CD4-positive, alpha-beta T cell treated with Interleukin-10 for 1 hour (primary cell): ENCODE data around the gene CASD1.
A peak's percentile ranks its signal among the peaks of the same experiment; 100 is the strongest.

Source experiments
- DNase-seq: peaks from one replicate; pipeline ENCODE4 v3.0.0-alpha.2; 2020

Gene CASD1

GRCh38 chr7:94509264-94509886 is at the start of gene CASD1:
CASD1 (plus strand) TSS chr7:94509809; CDS start chr7:94510085, 276 bp downstream.
- DNase-seq, result peak; percentile 74

- no peak for DNase-seq
These were observed 43.1 kb upstream of the CASD1 start for GRCh38 chr7:94466516-94466915.

DNA sequence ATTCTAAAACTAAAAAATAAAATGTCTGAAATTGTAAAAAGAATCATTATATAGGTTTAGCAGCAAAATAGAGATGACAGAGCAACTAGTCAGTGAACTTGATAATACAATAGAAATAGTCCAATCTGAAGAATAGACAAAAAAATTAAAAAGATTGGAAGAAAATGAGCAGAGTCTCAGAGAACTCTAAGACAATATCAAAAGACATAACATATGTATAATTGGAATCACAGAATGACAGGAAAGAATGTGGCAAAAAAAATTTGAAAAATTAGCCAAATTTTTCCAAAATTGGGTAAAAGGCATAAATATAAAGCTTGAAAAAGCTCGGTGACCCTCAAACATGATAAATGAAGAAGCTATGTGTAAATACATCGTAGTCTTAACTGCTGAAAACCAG is 38.0 kb upstream of the CASD1 start:
- DNase-seq, result no peak

- DNase-seq, result no peak
These were observed 37.0 kb upstream of the CASD1 start for GRCh38 chr7:94472608-94473007.

- no peak for DNase-seq
These were observed 33.3 kb upstream of the CASD1 start for GRCh38 chr7:94476251-94476840.

GRCh38 chr7:94477878-94478277 is 31.7 kb upstream of the CASD1 start:
- DNase-seq, result no peak

- DNase-seq, result no peak
These were observed 30.9 kb upstream of the CASD1 start for GRCh38 chr7:94478648-94479214.

DNA sequence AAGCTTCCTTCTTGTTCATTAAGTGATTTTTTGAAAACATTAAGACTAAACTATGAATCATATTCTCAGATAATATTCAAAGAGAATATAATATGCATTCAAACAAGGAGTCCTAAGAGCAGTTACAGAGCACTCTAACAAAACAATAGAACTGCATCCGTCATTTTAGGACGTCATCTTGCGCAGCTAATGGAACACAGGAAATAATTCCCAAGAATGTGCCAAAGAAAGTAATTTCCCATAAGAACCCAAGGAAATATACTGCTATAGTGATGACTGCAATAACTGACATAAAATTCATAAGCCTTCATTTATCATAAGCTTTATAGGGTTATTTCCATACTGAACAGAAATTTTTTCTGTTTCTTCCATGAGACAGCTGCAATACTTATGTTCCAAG is 28.3 kb upstream of the CASD1 start:
- DNase-seq, result no peak

DNA sequence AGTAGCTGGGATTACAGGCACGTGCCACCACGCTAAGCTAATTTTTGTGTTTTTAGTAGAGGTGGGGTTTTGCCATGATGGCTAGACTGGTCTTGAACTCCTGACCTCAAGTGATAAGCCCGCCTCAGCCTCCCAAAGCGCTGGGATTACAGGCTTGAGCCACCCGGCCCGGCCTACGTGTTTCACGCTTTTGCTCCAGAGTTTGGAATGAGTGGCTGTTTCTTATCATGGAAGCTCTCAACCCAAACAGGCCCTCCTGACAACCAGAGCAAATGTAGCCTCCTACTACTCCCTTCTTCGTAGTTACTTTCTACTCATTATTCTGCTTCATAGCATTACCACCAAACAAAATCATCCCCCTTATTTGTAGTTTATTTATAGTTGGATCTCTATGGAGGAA is 26.8 kb upstream of the CASD1 start:
- no peak for DNase-seq

DNA sequence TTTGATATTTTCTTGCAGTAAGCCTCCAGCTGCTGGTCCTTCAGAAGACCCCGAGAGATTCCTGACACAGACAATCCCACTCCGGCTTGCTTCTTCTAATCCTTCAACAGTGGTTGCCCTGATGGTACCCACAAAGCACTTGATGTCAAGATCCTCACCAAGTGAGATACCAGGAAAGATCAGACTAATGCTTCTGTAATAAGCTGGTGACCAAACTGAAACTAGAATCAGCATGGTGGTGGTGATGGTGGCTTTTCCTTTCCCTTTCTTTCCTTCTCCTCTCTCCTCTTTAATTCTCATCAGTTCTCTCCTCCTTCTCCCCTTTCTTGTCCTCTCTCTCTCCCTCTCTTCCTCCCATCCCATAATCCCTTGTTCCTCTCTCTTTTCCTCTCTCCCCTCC is 25.8 kb upstream of the CASD1 start:
- DNase-seq, result no peak

DNA sequence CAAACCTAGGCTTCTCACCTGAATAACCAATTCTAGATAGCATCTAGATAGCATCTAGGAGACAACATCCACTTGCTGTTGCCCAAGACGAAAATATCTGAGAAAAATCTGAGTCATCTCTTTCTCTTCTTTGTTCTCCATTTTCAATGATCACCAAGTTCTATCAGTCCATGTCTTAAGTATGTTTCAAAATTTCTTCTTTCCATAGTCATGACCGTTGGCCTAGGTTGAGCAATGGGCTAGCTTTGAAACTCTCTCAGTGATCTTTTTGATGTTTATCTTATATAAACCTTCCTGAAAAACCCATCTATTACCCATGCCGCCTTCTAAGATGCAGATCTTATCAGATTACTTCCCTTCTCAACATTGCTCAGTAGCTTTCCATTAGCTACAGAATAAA is 23.4 kb upstream of the CASD1 start:
- DNase-seq, result no peak

DNA sequence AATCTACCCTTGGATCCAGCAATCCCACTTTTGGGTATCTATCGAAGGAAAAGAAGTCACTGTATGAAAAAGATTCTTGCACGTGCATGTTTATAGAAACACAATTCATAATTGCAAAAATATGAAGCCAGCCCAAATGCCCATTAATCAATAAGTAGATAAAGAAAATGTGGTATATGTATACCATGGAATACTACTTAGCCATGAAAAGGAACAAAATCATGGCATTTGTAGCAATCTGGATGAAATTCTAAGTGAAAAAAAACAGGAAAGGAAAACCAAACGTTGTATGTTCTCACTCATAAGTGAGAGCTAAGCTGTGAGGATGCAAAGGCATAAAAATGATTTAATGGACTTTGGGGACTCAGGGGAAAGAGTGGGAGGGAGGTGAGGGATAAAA is 18.2 kb upstream of the CASD1 start:
- DNase-seq, result no peak

GRCh38 chr7:94492601-94493000 is 17.0 kb upstream of the CASD1 start:
- no peak for DNase-seq

GRCh38 chr7:94497874-94498670 is 11.5 kb upstream of the CASD1 start:
- no peak for DNase-seq

- DNase-seq, result no peak
These were observed 10.7 kb upstream of the CASD1 start for GRCh38 chr7:94498918-94499317.

DNA sequence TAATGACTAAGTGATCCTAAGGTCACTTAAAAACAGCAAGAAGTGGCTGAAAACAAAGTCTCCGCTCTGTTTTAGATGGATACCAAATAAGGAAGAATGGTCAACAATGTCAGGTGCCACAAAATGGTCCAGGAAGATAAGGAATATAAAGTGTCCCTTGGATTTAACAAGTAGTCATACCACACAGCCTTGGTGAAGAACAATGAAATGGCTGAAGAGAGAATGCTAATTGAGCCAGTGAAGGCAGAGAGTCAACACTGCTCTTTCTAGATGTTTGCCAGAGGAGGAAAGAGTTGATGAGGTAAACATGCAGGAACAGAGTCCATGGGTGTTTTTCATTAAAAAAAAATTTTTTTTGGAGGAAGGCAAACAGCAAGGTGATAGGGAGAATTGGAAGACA is 2.1 kb upstream of the CASD1 start:
- DNase-seq, result no peak

DNA sequence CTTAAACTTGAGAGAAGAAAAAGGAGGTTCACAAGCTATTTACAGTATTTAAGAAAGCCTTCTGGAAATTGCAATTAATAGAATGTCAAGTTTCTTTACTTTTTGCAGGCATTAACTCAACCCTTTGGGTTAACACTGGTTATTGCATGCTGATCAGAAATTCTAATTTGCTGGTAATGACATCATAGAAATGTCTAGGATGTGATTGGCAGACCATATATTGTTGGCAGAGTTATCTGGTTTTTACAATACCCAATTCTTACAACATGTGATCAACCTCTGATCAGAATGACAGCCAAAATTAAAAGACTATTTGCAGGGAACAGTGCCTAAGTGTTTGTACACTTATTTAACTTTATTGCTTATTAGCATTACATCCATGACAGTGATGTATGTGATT is 1.6 kb upstream of the CASD1 start:
- DNase-seq, result no peak

DNA sequence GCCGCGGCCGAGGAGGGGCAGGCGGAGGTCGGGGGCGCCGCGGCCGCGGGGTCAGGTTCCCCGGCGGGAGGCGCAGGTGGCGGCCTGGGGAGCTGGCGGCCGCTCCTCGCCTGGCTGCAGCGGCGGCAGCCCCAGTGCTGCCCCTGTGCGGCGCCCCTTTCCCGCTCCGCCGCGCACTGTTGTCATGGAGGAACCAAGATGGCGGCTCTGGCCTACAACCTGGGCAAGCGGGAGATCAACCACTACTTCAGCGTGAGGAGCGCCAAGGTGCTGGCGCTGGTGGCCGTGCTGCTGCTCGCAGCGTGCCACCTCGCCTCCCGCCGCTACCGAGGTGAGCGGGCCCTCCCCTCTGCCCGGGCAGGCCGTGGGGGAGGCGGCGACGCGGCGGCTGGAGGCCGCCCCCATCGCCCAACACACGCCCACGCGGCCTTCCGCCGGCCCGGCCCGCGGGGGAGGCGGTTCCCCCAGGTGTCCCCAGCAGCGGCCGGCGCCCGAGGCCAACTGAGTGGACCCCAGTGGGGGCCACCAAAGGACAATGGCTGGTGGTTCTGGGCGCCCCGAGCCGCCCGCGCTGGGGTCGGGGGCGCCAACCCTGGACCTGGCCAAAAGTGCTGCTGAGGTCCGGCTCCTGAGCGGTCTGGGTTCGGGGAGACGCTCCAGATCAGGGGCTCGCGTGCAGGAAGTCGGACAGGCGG is 425 bp downstream of the CASD1 start:
- DNase-seq, result peak; percentile 72

DNA sequence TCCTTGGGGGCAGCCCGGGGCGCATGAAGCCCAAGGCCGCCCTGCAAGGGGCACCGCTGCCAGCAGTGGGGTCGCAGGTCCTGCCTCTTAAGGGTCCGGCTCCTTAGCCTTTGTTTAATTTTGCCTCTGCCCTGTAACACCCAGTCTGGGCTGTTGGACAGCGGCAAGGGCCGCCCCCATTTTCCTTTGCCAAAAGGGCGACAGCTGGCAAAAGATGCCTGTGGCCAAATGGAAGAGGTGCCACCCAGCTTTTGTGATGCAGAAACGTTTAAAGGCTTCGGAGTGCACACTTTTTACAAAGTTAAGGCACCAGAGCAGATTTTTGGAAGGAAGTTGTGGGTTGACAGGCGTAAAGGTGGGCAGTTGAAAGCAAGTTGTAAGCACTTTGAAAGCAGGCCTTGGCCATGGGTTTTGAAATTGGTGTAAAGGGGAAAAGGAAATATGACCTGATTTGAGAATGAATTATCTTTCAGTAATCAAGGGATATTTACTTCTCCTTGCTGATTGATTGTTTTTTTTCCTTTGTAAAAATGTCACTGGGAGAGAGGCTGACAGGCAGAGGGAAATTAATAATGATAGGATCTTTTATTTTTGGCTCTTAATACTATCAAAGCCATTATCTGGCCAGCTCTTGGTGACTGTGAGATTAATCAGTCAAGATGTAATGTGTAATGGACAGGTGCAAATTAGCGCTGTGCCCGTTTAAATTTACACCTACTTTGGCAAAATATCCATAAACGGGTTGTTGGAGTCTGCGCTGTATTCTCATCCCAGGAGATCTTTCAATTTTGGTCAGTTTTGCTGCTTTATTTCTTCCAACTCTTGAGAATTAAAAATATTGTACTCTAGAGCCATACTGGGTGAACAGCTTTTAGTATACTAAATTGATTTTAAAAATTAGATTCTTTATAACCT is 1.2 kb downstream of the CASD1 start:
- DNase-seq, result peak; percentile 42

DNA sequence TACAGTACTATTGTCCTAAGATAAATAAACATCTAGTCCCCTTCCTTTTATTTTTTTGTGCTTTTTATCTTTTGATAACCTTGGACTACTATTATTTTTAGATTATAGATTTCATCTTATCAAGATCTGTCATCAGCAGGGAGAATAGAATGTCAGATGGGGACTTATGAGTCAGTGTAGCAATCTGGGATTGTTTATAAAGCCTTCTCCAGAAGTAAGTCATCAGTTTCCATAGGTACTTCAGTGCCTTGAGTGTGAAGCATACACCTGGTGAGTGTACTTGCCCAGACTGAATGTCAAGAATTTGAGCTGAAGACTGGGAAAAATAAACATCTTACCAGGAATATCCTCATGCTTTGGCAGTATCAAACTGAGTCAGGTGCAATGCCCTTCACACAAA is 2.1 kb downstream of the CASD1 start:
- no peak for DNase-seq

DNA sequence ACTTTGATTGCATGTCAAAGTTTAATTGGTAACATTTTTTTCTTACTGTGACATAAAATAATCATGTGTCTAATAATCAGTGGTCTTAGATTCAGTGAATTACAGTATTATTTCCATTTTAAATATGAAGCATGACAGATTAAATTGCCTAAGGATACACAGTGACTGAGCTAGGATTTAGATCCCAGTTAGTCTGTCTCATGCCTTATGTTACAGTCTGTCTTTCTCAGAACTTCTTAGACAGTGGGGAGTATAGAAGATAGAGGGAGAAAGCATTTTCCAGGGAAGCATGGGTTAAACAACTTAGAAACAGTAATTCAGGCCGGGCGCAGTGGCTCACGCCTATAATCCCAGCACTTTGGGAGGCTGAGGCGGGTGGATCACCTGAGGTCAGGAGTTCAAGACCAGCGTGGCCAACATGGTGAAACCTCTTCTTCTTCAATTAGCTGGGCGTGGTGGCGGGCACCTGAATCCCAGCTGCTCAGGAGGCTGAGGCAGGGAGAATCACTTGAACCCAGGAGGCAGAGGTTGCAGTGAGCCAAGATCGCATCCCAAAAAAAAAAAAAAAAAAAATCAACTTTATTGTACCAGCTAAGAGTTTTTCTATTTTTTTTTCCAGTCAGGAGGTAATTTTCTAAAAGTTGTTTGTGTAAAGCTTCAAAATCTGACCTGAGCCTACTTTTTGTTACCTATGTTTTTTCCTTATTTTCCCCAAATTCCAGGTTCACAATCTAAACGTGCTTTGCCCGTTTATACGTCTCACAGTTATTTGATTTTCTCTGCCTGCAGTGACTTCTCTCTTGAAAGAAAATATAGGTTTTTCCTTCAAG is 3.3 kb downstream of the CASD1 start:
- DNase-seq, result no peak

DNA sequence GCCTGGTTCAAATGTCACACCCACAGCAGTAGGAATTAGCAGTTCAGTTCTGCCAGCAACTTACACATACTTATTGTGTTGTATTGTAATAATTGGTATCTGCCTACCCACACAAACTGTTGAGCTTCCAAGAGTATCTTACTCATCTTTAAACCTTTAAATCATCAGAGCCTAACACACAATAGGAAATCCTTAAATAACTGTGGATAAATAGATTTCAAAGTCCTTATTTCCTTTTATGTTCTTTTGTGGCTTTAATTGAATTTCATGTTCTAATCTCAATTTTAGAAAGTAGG is 3.9 kb downstream of the CASD1 start:
- DNase-seq, result no peak
